Natural killer cell (primary cell): Measurements from ENCODE around the gene SLC19A3. TPM values are rescaled to one million over a fixed set of nuclear protein-coding genes. Genes with fewer than 3 reads are reported as not detected.
"Not testable (repeated sequence)": the region's sequence is repeated elsewhere in the genome, so short reads cannot be mapped to it uniquely, and the experiment has no call there.

Source experiments
- ATAC-seq, 3 donors: fragments of 150-1000 bp in 2 of 3; fragments of 200-7000 bp in 1 of 3; cut with Tn5 transposase; 1 replicate in 1 of 3; 2 replicates in 2 of 3; pipeline ENCODE4 v1.10.0; 2021; ENCODE audit warnings: mild to moderate bottlenecking in 2 of 3, moderate library complexity in 2 of 3
- DNase-seq, 2 donors: peaks; one replicate each; pipeline versions ENCODE4 v3.0.0 to v3.0.0-alpha.2; 2013 to 2021; ENCODE audit warnings: mixed read lengths in 1 of 2
- H3K27ac ChIP-seq: one replicate; pipeline ENCODE4 v1.5.1; 2013; ENCODE audit warnings: mild to moderate bottlenecking, low read length
- H3K27me3 ChIP-seq: one replicate; pipeline ENCODE4 v1.6.1; 2013; ENCODE audit warnings: low read length; ENCODE audit not compliant: control insufficient read depth, insufficient read depth
- H3K36me3 ChIP-seq: one replicate; pipeline ENCODE4 v1.6.1; 2013; ENCODE audit warnings: low read length; ENCODE audit not compliant: control insufficient read depth, insufficient read depth
- H3K4me1 ChIP-seq: one replicate; pipeline ENCODE4 v1.6.1; 2013; ENCODE audit warnings: low read length; ENCODE audit not compliant: control insufficient read depth, insufficient read depth
- H3K4me3 ChIP-seq: one replicate; pipeline ENCODE4 v1.5.1; 2013; ENCODE audit warnings: low read length
- H3K9me3 ChIP-seq: one replicate; pipeline ENCODE4 v1.6.1; 2013; ENCODE audit warnings: low read length; ENCODE audit not compliant: control insufficient read depth, insufficient read depth
- H3K27ac Mint-ChIP-seq, 2 donors: one replicate each; pipeline ENCODE4 v1.8.0; 2022; ENCODE audit warnings: mild to moderate bottlenecking in 2 of 2, mixed read lengths in 2 of 2, moderate library complexity in 1 of 2
- H3K27me3 Mint-ChIP-seq, 2 donors: one replicate each; pipeline ENCODE4 v1.8.0; 2022; ENCODE audit warnings: low read depth in 2 of 2, mixed read lengths in 2 of 2
- H3K36me3 Mint-ChIP-seq: one replicate; pipeline ENCODE4 v1.8.0; 2022; ENCODE audit warnings: mixed read lengths
- H3K4me1 Mint-ChIP-seq, 2 donors: one replicate each; pipeline ENCODE4 v1.8.0; 2022; ENCODE audit warnings: mixed read lengths in 2 of 2
- H3K4me3 Mint-ChIP-seq: one replicate; pipeline ENCODE4 v1.8.0; 2022; ENCODE audit warnings: mild to moderate bottlenecking, moderate library complexity, mixed read lengths
- H3K9me3 Mint-ChIP-seq, 2 donors: one replicate each; pipeline ENCODE4 v1.8.0; 2022; ENCODE audit warnings: mixed read lengths in 2 of 2
- WGBS: methylation state at CpG from one replicate; pipeline ENCODE4 v1.1.7; 2013; ENCODE audit warnings: missing lambda C conversion rate; ENCODE audit not compliant: insufficient coverage; 5-methylcytosine and 5-hydroxymethylcytosine counted together
- intact Hi-C: fragments of 100-400 bp; cut with micrococcal nuclease; formaldehyde crosslinking; loops from one replicate; pipeline ENCODE4 v1.14.2; 2022
- total RNA-seq, 4 donors: library from RNA; stranded (reverse); fragments of 120-200 nt in 1 of 4; gene quantifications; one replicate each; pipeline versions ENCODE4 v1.2.3 to v1.2.4, GENCODE V29; 2013 to 2022
- TF ChIP-seq, protein P1 (sequence below): fragments of 200-600 bp; IDR thresholded peaks from one replicate; pipeline ENCODE4 v1.8.0; 2022; ENCODE audit warnings: antibody characterized with exemption

Gene SLC19A3
- total RNA-seq, 3 donors from 2014 or later (not counting 1 experiment from before 2014, with no cell fraction given) = not detected

DNA sequence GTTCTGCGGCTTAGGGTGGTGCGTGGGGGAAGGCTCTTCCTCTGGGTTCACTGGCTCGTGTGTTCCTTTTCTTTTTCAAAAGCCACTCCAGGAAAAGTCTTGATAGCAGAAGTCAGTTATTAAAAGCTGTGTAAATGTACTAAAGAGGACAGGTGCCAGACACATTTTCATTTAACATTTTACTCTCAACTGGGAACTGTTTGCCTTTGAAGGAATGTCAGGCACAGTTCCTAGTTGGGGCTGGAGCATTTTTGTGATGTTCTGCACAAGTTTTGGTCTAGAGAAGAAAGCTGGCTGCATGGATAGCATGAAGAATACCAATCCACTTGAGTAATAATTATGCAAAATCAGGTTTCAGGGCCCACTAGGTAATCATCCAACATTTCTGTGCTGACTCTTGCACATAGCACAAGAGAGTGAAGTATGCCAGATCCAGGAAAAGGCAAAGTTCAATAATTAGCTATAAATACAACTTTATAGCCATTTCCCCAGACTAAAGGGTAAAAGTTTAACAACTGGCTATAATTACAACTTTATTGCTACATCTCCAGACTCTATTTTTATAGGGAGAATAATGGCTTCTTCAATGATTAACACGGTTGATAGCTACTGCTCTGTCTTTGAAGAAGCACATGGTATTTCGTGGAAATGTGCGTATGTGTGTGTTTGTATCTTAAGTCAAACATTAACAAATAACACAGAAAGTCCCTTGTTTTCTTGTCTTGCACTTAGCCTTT, 44.1 kb upstream of the SLC19A3 start:
- intact Hi-C loops = loop anchor here (10.0 kb wide), 1 partner anchor 397 kb away; no protein-coding TSS in a partner anchor
- H3K27me3 ChIP-seq = no peaks in the 10 kb centered on the region
- H3K4me1 ChIP-seq = no peaks in the 10 kb centered on the region
- Mint-ChIP-seq H3K27me3 (peaks cover 0 to 2% of the 10 kb centered on the region in 2 donors), H3K9me3 (no peaks in the 10 kb centered on the region), H3K36me3 (no peaks in the 10 kb centered on the region), H3K4me1 (peaks cover 0 to 4% of the 10 kb centered on the region in 2 donors), H3K27ac (no peak overlapping the region), H3K4me3 (no peak overlapping the region)
- WGBS = 92% methylated on average over 5 of the region's 6 CpGs
- ATAC-seq (no peak), DNase-seq (no peak)
- H3K9me3 ChIP-seq = no peaks in the 10 kb centered on the region
- TF ChIP-seq, protein P1, sequence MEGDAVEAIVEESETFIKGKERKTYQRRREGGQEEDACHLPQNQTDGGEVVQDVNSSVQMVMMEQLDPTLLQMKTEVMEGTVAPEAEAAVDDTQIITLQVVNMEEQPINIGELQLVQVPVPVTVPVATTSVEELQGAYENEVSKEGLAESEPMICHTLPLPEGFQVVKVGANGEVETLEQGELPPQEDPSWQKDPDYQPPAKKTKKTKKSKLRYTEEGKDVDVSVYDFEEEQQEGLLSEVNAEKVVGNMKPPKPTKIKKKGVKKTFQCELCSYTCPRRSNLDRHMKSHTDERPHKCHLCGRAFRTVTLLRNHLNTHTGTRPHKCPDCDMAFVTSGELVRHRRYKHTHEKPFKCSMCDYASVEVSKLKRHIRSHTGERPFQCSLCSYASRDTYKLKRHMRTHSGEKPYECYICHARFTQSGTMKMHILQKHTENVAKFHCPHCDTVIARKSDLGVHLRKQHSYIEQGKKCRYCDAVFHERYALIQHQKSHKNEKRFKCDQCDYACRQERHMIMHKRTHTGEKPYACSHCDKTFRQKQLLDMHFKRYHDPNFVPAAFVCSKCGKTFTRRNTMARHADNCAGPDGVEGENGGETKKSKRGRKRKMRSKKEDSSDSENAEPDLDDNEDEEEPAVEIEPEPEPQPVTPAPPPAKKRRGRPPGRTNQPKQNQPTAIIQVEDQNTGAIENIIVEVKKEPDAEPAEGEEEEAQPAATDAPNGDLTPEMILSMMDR = no peak
- no peak overlapping the region for H3K4me3 ChIP-seq
- no peaks in the 10 kb centered on the region for H3K36me3 ChIP-seq
- no peak overlapping the region for H3K27ac ChIP-seq

DNA sequence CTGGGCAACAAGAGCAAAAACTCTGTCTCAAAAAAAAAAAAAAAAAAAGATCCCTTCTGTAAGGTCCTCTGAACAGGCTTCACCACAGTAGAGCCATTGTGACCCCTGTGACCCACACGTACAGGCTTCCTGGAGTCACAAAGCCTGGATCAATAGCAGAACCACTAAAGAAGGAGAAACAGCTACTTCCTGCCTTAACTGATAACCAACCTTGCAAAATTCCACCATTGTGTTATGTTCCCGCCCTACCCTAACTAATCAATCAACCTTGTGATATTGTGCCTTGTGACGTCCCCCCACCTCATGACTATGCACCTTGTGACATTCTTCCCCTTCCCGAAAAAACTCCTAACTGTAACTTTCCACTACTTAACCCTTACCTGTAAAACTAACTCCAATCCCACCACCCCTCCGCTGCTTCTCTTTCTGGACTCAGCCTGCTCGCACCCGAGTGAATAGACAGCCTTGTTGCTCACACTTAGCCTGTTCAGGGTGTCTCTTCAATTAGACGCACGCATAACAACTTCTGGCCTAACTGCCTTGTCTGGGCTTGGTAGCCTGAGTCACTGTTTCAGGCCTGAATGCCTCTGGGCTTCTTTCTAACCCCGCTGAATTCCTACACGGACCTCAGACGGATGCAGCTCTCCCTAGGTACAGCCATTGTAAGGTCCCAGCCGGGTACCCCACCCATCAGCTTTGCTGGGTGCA, 41.7 kb upstream of the SLC19A3 start:
- no peak for DNase-seq
- Histone ChIP-seq H3K4me3 (no peak overlapping the region), H3K36me3 (no peaks in the 10 kb centered on the region), H3K27me3 (no peaks in the 10 kb centered on the region), H3K4me1 (no peaks in the 10 kb centered on the region), H3K27ac (no peak overlapping the region), H3K9me3 (no peaks in the 10 kb centered on the region)
- no peaks in the 10 kb centered on the region for H3K9me3 Mint-ChIP-seq
- intact Hi-C loops = loop anchor here (10.0 kb wide), 1 partner anchor 395 kb away; no protein-coding TSS in a partner anchor
- no peaks in the 10 kb centered on the region for H3K27me3 Mint-ChIP-seq
- no peak for ATAC-seq
- H3K27ac Mint-ChIP-seq = no peak overlapping the region
- H3K4me1 Mint-ChIP-seq = no peaks in the 10 kb centered on the region
- TF ChIP-seq, protein P1 = no peak
- H3K4me3 Mint-ChIP-seq = no peak overlapping the region
- H3K36me3 Mint-ChIP-seq = no peaks in the 10 kb centered on the region
- 71% methylated on average over 13 of the region's 13 CpGs for WGBS

DNA sequence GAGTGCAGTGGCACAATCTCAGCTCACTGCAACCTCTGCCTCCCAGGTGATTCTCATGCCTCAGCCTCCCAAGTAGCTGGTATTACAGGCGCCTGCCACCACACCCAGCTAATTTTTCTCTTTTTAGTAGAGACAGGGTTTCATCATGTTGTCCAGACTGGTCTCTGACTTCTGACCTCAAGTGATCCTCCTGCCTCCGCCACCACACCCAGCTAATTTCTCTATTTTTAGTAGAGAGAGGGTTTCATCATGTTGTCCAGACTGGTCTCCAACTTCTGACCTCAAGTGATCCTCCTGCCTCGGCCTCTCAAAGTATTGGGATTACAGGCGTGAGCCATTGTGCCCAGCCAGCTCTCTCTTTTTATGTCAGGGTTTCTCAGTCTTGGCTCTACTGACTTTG, 38.4 kb upstream of the SLC19A3 start:
- intact Hi-C loops, H3K36me3 ChIP-seq, H3K4me1 Mint-ChIP-seq, DNase-seq, H3K9me3 ChIP-seq, H3K27me3 Mint-ChIP-seq, H3K27me3 ChIP-seq, H3K27ac Mint-ChIP-seq, ATAC-seq, H3K9me3 Mint-ChIP-seq, H3K27ac ChIP-seq, H3K36me3 Mint-ChIP-seq, H3K4me3 Mint-ChIP-seq, H3K4me1 ChIP-seq, H3K4me3 ChIP-seq: not testable (repeated sequence)
- 60% methylated on average over 3 of the region's 4 CpGs for WGBS

GRCh38 chr2:227748079-227748478, 30.3 kb upstream of the SLC19A3 start:
- Histone ChIP-seq H3K36me3 (no peaks in the 10 kb centered on the region), H3K27ac (no peak overlapping the region), H3K4me1 (no peaks in the 10 kb centered on the region), H3K4me3 (no peak overlapping the region), H3K27me3 (no peaks in the 10 kb centered on the region), H3K9me3 (no peaks in the 10 kb centered on the region)
- TF ChIP-seq, protein P1 = no peak
- DNase-seq = no peak
- Mint-ChIP-seq H3K4me1 (no peaks in the 10 kb centered on the region), H3K27me3 (peaks cover 0 to 3% of the 10 kb centered on the region in 2 donors), H3K36me3 (no peaks in the 10 kb centered on the region), H3K27ac (no peak overlapping the region), H3K4me3 (no peak overlapping the region), H3K9me3 (no peaks in the 10 kb centered on the region)
- WGBS = 85% methylated on average over 6 of the region's 6 CpGs
- ATAC-seq = no peak
- intact Hi-C loops = no loop called here
